Measurements from ENCODE around the gene ART4. TPM values are rescaled to one million over a fixed set of nuclear protein-coding genes. Genes with fewer than 3 reads are reported as not detected.

The ART4 gene
- total RNA-seq, 1 experiment from 2014 or later: not detected

DNA sequence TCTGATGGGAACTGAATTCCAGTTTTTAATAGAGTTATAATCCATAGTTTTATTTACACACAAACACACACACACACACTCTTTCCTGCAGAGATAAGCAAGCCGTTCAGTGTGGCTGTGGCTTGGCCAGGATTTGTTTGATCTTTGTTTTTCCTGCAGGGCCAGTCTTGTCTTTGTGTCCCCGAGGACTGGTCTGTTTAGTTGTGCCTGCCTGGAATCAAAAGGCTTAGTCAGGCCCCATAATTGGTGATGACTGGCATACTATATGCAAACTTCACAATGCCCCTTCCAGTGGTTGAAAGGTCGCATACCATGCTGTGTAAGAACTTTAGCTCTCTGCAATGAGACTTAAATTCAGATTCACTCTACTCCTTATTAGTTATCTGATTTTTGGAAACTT lies 66.1 kb downstream of the ART4 start (continued):
- TF ChIP-seq, protein P1, sequence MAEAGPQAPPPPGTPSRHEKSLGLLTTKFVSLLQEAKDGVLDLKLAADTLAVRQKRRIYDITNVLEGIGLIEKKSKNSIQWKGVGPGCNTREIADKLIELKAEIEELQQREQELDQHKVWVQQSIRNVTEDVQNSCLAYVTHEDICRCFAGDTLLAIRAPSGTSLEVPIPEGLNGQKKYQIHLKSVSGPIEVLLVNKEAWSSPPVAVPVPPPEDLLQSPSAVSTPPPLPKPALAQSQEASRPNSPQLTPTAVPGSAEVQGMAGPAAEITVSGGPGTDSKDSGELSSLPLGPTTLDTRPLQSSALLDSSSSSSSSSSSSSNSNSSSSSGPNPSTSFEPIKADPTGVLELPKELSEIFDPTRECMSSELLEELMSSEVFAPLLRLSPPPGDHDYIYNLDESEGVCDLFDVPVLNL (CRISPR knock-in tag; IDR thresholded peaks at IDR 0.05; ENCODE audit: borderline replicate concordance, low read depth): no peak
- TF ChIP-seq ELF4 (CRISPR knock-in tag; IDR thresholded peaks at IDR 0.05; ENCODE audit: low read depth) (no peak), CREM (CRISPR knock-in tag; IDR thresholded peaks at IDR 0.05) (no peak), FOXK1 (CRISPR knock-in tag; IDR thresholded peaks at IDR 0.05) (no peak), TP53 (CRISPR knock-in tag; IDR thresholded peaks at IDR 0.05) (no peak), MYBL2 (CRISPR knock-in tag; IDR thresholded peaks at IDR 0.05) (no peak), TEAD4 (CRISPR knock-in tag; IDR thresholded peaks at IDR 0.05) (no peak)
- TF ChIP-seq, protein P2, sequence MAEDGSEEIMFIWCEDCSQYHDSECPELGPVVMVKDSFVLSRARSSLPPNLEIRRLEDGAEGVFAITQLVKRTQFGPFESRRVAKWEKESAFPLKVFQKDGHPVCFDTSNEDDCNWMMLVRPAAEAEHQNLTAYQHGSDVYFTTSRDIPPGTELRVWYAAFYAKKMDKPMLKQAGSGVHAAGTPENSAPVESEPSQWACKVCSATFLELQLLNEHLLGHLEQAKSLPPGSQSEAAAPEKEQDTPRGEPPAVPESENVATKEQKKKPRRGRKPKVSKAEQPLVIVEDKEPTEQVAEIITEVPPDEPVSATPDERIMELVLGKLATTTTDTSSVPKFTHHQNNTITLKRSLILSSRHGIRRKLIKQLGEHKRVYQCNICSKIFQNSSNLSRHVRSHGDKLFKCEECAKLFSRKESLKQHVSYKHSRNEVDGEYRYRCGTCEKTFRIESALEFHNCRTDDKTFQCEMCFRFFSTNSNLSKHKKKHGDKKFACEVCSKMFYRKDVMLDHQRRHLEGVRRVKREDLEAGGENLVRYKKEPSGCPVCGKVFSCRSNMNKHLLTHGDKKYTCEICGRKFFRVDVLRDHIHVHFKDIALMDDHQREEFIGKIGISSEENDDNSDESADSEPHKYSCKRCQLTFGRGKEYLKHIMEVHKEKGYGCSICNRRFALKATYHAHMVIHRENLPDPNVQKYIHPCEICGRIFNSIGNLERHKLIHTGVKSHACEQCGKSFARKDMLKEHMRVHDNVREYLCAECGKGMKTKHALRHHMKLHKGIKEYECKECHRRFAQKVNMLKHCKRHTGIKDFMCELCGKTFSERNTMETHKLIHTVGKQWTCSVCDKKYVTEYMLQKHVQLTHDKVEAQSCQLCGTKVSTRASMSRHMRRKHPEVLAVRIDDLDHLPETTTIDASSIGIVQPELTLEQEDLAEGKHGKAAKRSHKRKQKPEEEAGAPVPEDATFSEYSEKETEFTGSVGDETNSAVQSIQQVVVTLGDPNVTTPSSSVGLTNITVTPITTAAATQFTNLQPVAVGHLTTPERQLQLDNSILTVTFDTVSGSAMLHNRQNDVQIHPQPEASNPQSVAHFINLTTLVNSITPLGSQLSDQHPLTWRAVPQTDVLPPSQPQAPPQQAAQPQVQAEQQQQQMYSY (CRISPR knock-in tag; IDR thresholded peaks at IDR 0.05): no peak
- TF ChIP-seq, protein P3, sequence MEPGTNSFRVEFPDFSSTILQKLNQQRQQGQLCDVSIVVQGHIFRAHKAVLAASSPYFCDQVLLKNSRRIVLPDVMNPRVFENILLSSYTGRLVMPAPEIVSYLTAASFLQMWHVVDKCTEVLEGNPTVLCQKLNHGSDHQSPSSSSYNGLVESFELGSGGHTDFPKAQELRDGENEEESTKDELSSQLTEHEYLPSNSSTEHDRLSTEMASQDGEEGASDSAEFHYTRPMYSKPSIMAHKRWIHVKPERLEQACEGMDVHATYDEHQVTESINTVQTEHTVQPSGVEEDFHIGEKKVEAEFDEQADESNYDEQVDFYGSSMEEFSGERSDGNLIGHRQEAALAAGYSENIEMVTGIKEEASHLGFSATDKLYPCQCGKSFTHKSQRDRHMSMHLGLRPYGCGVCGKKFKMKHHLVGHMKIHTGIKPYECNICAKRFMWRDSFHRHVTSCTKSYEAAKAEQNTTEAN (CRISPR knock-in tag; IDR thresholded peaks at IDR 0.05): no peak
- TF ChIP-seq, protein P4, sequence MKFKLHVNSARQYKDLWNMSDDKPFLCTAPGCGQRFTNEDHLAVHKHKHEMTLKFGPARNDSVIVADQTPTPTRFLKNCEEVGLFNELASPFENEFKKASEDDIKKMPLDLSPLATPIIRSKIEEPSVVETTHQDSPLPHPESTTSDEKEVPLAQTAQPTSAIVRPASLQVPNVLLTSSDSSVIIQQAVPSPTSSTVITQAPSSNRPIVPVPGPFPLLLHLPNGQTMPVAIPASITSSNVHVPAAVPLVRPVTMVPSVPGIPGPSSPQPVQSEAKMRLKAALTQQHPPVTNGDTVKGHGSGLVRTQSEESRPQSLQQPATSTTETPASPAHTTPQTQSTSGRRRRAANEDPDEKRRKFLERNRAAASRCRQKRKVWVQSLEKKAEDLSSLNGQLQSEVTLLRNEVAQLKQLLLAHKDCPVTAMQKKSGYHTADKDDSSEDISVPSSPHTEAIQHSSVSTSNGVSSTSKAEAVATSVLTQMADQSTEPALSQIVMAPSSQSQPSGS (CRISPR knock-in tag; IDR thresholded peaks at IDR 0.05; ENCODE audit: borderline replicate concordance, low read depth): no peak

DNA sequence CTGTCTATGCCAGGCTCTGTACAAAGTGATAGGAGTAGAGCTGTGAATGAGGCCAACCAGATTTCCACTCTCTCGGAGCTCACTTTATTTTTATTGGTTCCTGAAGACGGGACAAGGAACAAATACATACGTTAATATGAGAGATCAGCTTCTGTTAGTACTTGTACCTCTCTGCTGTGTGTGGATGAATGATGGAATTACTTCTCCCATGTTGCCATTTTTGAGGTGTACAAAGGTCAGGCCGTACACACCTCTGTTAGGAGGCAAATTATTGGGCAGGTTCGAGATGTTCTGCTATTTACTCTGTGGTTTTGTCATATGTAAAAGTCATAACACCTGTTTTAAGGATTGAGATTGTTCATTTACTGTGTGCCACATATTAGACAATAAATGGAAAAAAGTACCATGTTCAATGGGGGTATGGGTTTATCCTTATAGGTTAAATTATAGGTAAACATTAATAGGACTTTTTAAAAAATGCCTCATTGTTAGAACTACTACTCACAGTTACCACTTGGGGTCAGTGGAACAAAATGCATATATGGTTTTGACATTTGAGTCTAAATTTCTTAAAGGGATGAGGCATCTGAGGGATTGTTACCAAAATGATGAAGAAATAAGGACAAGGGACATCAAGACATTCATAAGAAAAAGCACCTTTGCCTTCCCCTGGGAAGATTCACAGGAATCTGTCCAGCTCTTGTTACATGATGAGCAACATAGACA lies 66.9 kb downstream of the ART4 start:
- DNase-seq (ENCODE audit: low spot score) (no peak), ATAC-seq (no peak)
- no peaks in the 10 kb centered on the region; the same call in 1 of the 2 replicates for H3K27me3 Mint-ChIP-seq (ENCODE audit: low read depth)
- no peaks in the 10 kb centered on the region for H3K36me3 Mint-ChIP-seq
- POLR2A ChIA-PET: no interaction called here
- H3K9me3 Mint-ChIP-seq: no peaks in the 10 kb centered on the region
- CTCF ChIA-PET: interaction anchor here (2.0 kb wide), 1 partner anchor 60 kb away, joined by 8 read pairs; no protein-coding TSS in a partner anchor
- H3K4me3 Mint-ChIP-seq: peak overlapping the region; percentile 99
- peaks cover 35% of the 10 kb centered on the region for H3K4me1 Mint-ChIP-seq
- H3K27ac Mint-ChIP-seq: no peak overlapping the region
- TF ChIP-seq, protein P5, sequence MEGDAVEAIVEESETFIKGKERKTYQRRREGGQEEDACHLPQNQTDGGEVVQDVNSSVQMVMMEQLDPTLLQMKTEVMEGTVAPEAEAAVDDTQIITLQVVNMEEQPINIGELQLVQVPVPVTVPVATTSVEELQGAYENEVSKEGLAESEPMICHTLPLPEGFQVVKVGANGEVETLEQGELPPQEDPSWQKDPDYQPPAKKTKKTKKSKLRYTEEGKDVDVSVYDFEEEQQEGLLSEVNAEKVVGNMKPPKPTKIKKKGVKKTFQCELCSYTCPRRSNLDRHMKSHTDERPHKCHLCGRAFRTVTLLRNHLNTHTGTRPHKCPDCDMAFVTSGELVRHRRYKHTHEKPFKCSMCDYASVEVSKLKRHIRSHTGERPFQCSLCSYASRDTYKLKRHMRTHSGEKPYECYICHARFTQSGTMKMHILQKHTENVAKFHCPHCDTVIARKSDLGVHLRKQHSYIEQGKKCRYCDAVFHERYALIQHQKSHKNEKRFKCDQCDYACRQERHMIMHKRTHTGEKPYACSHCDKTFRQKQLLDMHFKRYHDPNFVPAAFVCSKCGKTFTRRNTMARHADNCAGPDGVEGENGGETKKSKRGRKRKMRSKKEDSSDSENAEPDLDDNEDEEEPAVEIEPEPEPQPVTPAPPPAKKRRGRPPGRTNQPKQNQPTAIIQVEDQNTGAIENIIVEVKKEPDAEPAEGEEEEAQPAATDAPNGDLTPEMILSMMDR (IDR thresholded peaks at IDR 0.05): no peak
- no peak for TF ChIP-seq ZNF263 (CRISPR knock-in tag; IDR thresholded peaks at IDR 0.05; ENCODE audit: low read depth)
- no peak for TF ChIP-seq JAZF1 (CRISPR knock-in tag; IDR thresholded peaks at IDR 0.05)
- no peak for TF ChIP-seq IRF2 (CRISPR knock-in tag; IDR thresholded peaks at IDR 0.05; ENCODE audit: borderline replicate concordance, low read depth)
- TF ChIP-seq CBFB (CRISPR knock-in tag; IDR thresholded peaks at IDR 0.05; ENCODE audit: low read depth): no peak
- TF ChIP-seq, protein P6, sequence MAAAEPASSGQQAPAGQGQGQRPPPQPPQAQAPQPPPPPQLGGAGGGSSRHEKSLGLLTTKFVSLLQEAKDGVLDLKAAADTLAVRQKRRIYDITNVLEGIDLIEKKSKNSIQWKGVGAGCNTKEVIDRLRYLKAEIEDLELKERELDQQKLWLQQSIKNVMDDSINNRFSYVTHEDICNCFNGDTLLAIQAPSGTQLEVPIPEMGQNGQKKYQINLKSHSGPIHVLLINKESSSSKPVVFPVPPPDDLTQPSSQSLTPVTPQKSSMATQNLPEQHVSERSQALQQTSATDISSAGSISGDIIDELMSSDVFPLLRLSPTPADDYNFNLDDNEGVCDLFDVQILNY (CRISPR knock-in tag; IDR thresholded peaks at IDR 0.05): no peak
- TF ChIP-seq, protein P7, sequence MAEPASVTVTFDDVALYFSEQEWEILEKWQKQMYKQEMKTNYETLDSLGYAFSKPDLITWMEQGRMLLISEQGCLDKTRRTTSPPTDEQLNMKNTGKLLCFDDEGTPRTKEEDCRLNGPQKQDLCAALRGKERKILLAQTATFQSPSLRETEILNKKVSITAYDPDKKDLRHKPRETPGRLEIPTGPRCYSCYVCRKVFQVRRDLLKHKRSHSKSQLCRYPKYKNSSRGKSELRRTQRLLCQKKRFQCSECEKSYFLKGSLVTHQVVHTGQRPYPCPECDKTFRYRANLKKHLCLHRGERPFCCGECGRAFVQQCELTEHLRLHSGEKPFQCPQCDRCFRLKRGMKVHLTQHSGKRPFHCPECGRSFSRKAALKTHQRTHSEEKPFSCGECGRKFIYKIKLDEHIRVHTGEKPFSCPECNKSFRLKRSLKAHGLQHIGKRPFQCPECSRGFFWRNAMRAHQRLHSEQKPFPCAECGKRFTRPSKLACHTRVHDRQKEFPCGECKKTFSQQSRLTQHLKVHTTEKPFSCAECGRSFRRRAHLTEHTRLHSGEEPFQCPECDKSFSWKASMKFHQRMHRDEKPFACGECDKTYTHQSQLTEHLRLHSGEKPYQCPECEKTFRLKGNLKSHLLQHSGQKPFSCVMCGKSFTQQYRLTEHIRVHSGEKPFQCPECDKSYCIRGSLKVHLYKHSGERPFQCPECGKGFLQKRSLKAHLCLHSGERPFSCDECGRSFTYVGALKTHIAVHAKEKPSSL (CRISPR knock-in tag; conservative IDR thresholded peaks at IDR 0.05): no peak
- no peak for TF ChIP-seq FOXK1 (CRISPR knock-in tag; IDR thresholded peaks at IDR 0.05)
- TF ChIP-seq, protein P8, sequence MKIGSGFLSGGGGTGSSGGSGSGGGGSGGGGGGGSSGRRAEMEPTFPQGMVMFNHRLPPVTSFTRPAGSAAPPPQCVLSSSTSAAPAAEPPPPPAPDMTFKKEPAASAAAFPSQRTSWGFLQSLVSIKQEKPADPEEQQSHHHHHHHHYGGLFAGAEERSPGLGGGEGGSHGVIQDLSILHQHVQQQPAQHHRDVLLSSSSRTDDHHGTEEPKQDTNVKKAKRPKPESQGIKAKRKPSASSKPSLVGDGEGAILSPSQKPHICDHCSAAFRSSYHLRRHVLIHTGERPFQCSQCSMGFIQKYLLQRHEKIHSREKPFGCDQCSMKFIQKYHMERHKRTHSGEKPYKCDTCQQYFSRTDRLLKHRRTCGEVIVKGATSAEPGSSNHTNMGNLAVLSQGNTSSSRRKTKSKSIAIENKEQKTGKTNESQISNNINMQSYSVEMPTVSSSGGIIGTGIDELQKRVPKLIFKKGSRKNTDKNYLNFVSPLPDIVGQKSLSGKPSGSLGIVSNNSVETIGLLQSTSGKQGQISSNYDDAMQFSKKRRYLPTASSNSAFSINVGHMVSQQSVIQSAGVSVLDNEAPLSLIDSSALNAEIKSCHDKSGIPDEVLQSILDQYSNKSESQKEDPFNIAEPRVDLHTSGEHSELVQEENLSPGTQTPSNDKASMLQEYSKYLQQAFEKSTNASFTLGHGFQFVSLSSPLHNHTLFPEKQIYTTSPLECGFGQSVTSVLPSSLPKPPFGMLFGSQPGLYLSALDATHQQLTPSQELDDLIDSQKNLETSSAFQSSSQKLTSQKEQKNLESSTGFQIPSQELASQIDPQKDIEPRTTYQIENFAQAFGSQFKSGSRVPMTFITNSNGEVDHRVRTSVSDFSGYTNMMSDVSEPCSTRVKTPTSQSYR (CRISPR knock-in tag; IDR thresholded peaks at IDR 0.05): no peak
- TF ChIP-seq NR2C2 (CRISPR knock-in tag; IDR thresholded peaks at IDR 0.05): no peak
